Measurements from ENCODE around the gene PRR19. TPM values are rescaled to one million over a fixed set of nuclear protein-coding genes. Genes with fewer than 3 reads are reported as not detected.

The PRR19 gene
- 0.98 and 1.2 TPM in 2 replicates for total RNA-seq

GRCh38 chr19:42301646-42302203 is at the start of gene PRR19:
PRR19 (plus strand) TSS chr19:42302132; CDS start chr19:42309585, 7,453 bp downstream.

DNA sequence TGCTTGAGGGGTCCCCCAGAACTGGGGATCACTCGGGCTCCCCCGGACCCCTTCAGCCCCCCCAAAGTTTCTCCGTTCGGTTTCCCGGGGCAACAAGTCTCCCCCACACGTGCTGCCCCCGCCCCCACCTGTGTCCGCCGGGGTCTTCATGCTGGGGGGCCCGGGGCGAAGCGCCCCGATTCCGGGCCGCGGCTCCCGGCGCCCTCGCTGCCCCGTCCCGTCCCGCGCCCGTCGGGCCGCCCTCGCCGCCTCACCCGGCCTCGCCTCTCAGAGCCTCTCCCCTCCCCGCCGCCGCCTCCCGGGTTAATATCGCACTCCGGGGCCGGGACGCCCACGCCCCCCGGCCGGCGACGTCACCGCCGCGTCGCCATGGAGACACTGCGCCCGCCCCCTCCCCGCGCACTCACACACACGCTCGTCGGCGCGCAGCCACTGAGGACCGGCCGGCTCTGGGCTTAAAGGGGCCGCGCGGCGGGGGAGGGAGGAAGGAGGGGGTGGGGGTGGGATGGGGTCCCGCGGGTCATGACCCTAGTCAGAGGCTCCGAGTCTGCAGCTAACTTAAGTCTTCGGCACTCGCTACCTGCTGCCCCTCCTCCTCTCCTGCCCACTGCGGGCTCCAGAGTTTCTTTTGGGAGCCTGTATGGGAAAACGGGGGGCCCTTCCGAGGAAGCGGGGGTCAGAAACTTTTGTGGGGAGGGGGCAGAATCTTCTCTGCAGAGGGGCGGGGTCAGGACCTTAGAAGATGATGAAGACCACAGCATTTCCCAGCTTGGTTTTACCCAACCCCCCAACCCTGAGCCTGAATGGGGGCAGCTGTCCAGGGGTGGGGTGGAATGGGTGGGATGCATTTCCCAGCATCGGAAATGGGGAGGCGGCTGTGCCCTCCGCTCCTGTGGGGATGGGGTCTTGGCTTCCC is 46.8 kb upstream of the PRR19 start, which contains the start of gene ERF:
Gene ERF (minus strand): TSS at position 279 of the 916 bp plus-strand sequence. CDS start 129 bp downstream, at position 150.

GRCh38 chr19:42268704-42269477 is 33.0 kb upstream of the PRR19 start, which contains the start of gene CIC:
CIC (plus strand) TSS chr19:42269252; CDS start chr19:42271784, 2,532 bp downstream.

DNA sequence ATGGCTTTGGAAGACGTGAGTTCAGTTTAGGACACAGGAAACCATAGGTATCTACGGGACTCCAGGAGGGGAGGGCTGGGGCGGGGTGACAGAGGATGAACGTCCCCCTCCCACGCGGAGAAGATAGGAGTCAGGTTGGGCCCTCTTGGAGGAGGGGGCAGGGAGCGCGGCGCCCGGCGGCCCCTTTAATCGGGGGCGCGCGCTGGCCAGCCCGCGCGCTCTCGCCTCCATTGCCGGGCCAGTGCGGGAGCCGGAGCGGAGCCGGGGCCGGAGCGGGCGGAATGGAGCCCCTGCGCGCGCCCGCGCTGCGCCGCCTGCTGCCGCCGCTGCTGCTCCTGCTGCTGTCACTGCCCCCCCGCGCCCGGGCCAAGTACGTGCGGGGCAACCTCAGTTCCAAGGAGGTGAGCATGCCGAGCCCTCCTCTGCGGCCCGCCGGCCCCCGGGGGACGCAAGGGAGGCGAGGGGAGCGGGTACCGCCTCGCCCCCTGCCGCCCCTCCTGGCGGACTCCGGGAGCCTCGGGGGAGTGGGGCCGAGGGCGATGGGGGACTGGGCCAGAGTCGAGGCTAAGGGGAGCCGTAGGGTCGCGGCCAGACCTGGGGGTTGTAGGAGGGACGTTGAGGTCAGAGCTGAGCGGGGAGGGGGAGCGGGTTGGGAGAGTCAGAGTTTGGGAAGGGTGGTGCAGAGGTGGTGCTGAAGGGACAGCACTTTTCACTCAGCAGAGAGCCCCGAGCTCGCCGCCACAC is 11.3 kb downstream of the PRR19 start, which contains the start of gene TMEM145:
Gene TMEM145 (plus strand): TSS at position 214 of the 744 bp plus-strand sequence. CDS start 68 bp downstream, at position 282.

GRCh38 chr19:42325308-42325895 is 23.5 kb downstream of the PRR19 start, which contains the start of gene MEGF8:
MEGF8 (plus strand) TSS chr19:42325635; CDS start chr19:42326244, 609 bp downstream.

Small RNAs within 50 kb of the gene (small RNA-seq; reads per million reads assigned to genes)
- not detected for gene MIR8077

Other genes with a start within 250 kb of the PRR19 start
- gene GRIK5, start 231.9 kb upstream of the PRR19 start, total RNA-seq: 0.11 TPM in 1 of 2 replicates, not detected in the other
- 19.2 and 28.1 TPM in 2 replicates for gene ZNF574, start 226.0 kb upstream of the PRR19 start, total RNA-seq
- under 0.01 and 0.33 TPM in 2 replicates for gene POU2F2, start 169.7 kb upstream of the PRR19 start, total RNA-seq
- gene DEDD2, start 84.5 kb upstream of the PRR19 start, total RNA-seq: 12.2 and 16.4 TPM in 2 replicates
- 15.7 and 24.3 TPM in 2 replicates for gene ZNF526, start 81.8 kb upstream of the PRR19 start, total RNA-seq
- 17.3 and 26.6 TPM in 2 replicates for gene GSK3A, start 59.5 kb upstream of the PRR19 start, total RNA-seq
- 13.4 and 19.2 TPM in 2 replicates for gene ERF, start 47.0 kb upstream of the PRR19 start, total RNA-seq
- 26.2 and 27.9 TPM in 2 replicates for gene CIC, start 32.9 kb upstream of the PRR19 start, total RNA-seq
- 57.3 and 61.4 TPM in 2 replicates for gene PAFAH1B3, start 492 bp downstream of the PRR19 start, total RNA-seq
- not detected in 2 replicates for gene TMEM145, start 11.2 kb downstream of the PRR19 start, total RNA-seq
- gene MEGF8, start 23.5 kb downstream of the PRR19 start, total RNA-seq: 35.9 and 41.6 TPM in 2 replicates
- 8.2 TPM in 1 of 2 replicates, not detected in the other for gene CNFN, start 88.2 kb downstream of the PRR19 start, total RNA-seq
- 2.4 and 5.1 TPM in 2 replicates for gene LIPE, start 125.3 kb downstream of the PRR19 start, total RNA-seq
- gene CXCL17, start 140.8 kb downstream of the PRR19 start, total RNA-seq: not detected in 2 replicates
- gene CEACAM1, start 226.3 kb downstream of the PRR19 start, total RNA-seq: not detected in 2 replicates